ENCODE results near the gene SCARF2. TPM values are rescaled to one million over a fixed set of nuclear protein-coding genes. Genes with fewer than 3 reads are reported as not detected.

The SCARF2 gene
- total RNA-seq, 1 donor, result 15.5 TPM

- H3K4me3 ChIP-seq (ENCODE audit: low read depth, low read length), result no peak overlapping the region
- DNase-seq (ENCODE audit: low read depth), result no peak
- TF ChIP-seq CTCF (IDR thresholded peaks at IDR 0.05; ENCODE audit: insufficient read depth, low read depth, low read length), result no peak
These were observed 8.9 kb downstream of the SCARF2 start for GRCh38 chr22:20428496-20429253.

GRCh38 chr22:20427945-20428417, 9.6 kb downstream of the SCARF2 start:
- TF ChIP-seq CTCF (IDR thresholded peaks at IDR 0.05; ENCODE audit: insufficient read depth, low read depth, low read length), result no peak
- H3K4me3 ChIP-seq (ENCODE audit: low read depth, low read length), result no peak overlapping the region
- no peak for DNase-seq (ENCODE audit: low read depth)

- no peak overlapping the region for H3K4me3 ChIP-seq (ENCODE audit: low read depth, low read length)
- TF ChIP-seq CTCF (IDR thresholded peaks at IDR 0.05; ENCODE audit: insufficient read depth, low read depth, low read length), result no peak
- no peak for DNase-seq (ENCODE audit: low read depth)
These were observed 10.3 kb downstream of the SCARF2 start for GRCh38 chr22:20427104-20427944.

- no peak overlapping the region for H3K4me3 ChIP-seq (ENCODE audit: low read depth, low read length)
- TF ChIP-seq CTCF (IDR thresholded peaks at IDR 0.05; ENCODE audit: insufficient read depth, low read depth, low read length), result no peak
- no peak for DNase-seq (ENCODE audit: low read depth)
These were observed 11.4 kb downstream of the SCARF2 start for GRCh38 chr22:20426259-20426615.

GRCh38 chr22:20425566-20426258, 11.9 kb downstream of the SCARF2 start:
- no peak for TF ChIP-seq CTCF (IDR thresholded peaks at IDR 0.05; ENCODE audit: insufficient read depth, low read depth, low read length)
- no peak overlapping the region for H3K4me3 ChIP-seq (ENCODE audit: low read depth, low read length)
- DNase-seq (ENCODE audit: low read depth), result no peak

- TF ChIP-seq CTCF (IDR thresholded peaks at IDR 0.05; ENCODE audit: insufficient read depth, low read depth, low read length), result no peak
- no peak overlapping the region for H3K4me3 ChIP-seq (ENCODE audit: low read depth, low read length)
- peak; percentile 15 for DNase-seq (ENCODE audit: low read depth)
These were observed 12.6 kb downstream of the SCARF2 start for GRCh38 chr22:20424932-20425565.

Measured in fibroblast of villous mesenchyme (primary cell).